Measurements from ENCODE around the gene ERC2.
"Not testable (repeated sequence)": the region's sequence is repeated elsewhere in the genome, so short reads cannot be mapped to it uniquely, and the experiment has no call there.

ERC2 gene

GRCh38 chr3:56122911-56123310 is 345.4 kb downstream of the ERC2 start:
- no peak for DNase-seq (ENCODE audit: low spot score)

- no peak for DNase-seq (ENCODE audit: low spot score)
Measured at GRCh38 chr3:56121716-56122115, 346.6 kb downstream of the ERC2 start.

GRCh38 chr3:56119575-56120349 is 348.5 kb downstream of the ERC2 start:
- DNase-seq (ENCODE audit: low spot score), result no peak

GRCh38 chr3:56118968-56119367 is 349.3 kb downstream of the ERC2 start:
- DNase-seq (ENCODE audit: low spot score), result no peak

- no peak for DNase-seq (ENCODE audit: low spot score)
Measured at GRCh38 chr3:56115698-56116097, 352.6 kb downstream of the ERC2 start.

- no peak for DNase-seq (ENCODE audit: low spot score)
Measured at GRCh38 chr3:56115199-56115598, 353.1 kb downstream of the ERC2 start.

- no peak for DNase-seq (ENCODE audit: low spot score)
Measured at GRCh38 chr3:56113908-56114307, 354.4 kb downstream of the ERC2 start.

GRCh38 chr3:56113231-56113630 is 355.0 kb downstream of the ERC2 start:
- DNase-seq (ENCODE audit: low spot score), result no peak

- no peak for DNase-seq (ENCODE audit: low spot score)
Measured at GRCh38 chr3:56111606-56112304, 356.5 kb downstream of the ERC2 start.

- no peak for DNase-seq (ENCODE audit: low spot score)
Measured at GRCh38 chr3:56110886-56111285, 357.4 kb downstream of the ERC2 start.

GRCh38 chr3:56107157-56107556 is 361.1 kb downstream of the ERC2 start:
- DNase-seq (ENCODE audit: low spot score), result no peak

- DNase-seq (ENCODE audit: low spot score), result no peak
Measured at GRCh38 chr3:56102032-56102431, 366.2 kb downstream of the ERC2 start.

- no peak for DNase-seq (ENCODE audit: low spot score)
Measured at GRCh38 chr3:56101576-56101975, 366.7 kb downstream of the ERC2 start.

GRCh38 chr3:56096999-56097398 is 371.3 kb downstream of the ERC2 start:
- no peak for DNase-seq (ENCODE audit: low spot score)

- no peak for DNase-seq (ENCODE audit: low spot score)
Measured at GRCh38 chr3:56094170-56094569, 374.1 kb downstream of the ERC2 start.

- no peak for DNase-seq (ENCODE audit: low spot score)
Measured at GRCh38 chr3:56089739-56090138, 378.5 kb downstream of the ERC2 start.

- DNase-seq (ENCODE audit: low spot score), result no peak
Measured at GRCh38 chr3:56087451-56088053, 380.7 kb downstream of the ERC2 start.

GRCh38 chr3:56086355-56086754 is 381.9 kb downstream of the ERC2 start:
- no peak for DNase-seq (ENCODE audit: low spot score)

GRCh38 chr3:56081246-56081645 is 387.0 kb downstream of the ERC2 start:
- DNase-seq (ENCODE audit: low spot score), result no peak

- DNase-seq (ENCODE audit: low spot score), result no peak
Measured at GRCh38 chr3:56076746-56077145, 391.5 kb downstream of the ERC2 start.

- DNase-seq (ENCODE audit: low spot score), result no peak
Measured at GRCh38 chr3:56075089-56075488, 393.2 kb downstream of the ERC2 start.

- no peak for DNase-seq (ENCODE audit: low spot score)
Measured at GRCh38 chr3:56069766-56070165, 398.5 kb downstream of the ERC2 start.

GRCh38 chr3:56066405-56066804 is 401.9 kb downstream of the ERC2 start:
- DNase-seq (ENCODE audit: low spot score), result not testable (repeated sequence)
